Measurements from ENCODE around the gene RUFY1.

The RUFY1 gene

GRCh38 chr5:179568721-179569120 lies 18.4 kb downstream of the RUFY1 start:
- TF ChIP-seq ZNF274 (IDR thresholded peaks at IDR 0.05; ENCODE audit: low read depth, low read length) (no peak), SUZ12 (IDR thresholded peaks at IDR 0.05; ENCODE audit: extremely low read depth, insufficient read depth, insufficient read length) (no peak), YY1 (IDR thresholded peaks at IDR 0.05; ENCODE audit: insufficient read depth, insufficient read length) (no peak)
- DNase-seq (ENCODE audit: low read depth, low spot score): no peak
- H3K4me3 ChIP-seq (ENCODE audit: insufficient read length, low read depth): no peak overlapping the region
- H3K9ac ChIP-seq (ENCODE audit: insufficient read length, low read depth): no peak overlapping the region
- no peaks in the 10 kb centered on the region for H3K9me3 ChIP-seq (ENCODE audit: insufficient read depth, low read length)
- H3K27me3 ChIP-seq (ENCODE audit: insufficient read depth, insufficient read length): no peaks in the 10 kb centered on the region
- no peaks in the 10 kb centered on the region for H3K4me1 ChIP-seq (ENCODE audit: insufficient read depth, insufficient read length)
- H3K36me3 ChIP-seq (ENCODE audit: insufficient read depth, insufficient read length, low read length): peaks cover 59% of the 10 kb centered on the region

GRCh38 chr5:179572386-179572785 lies 22.0 kb downstream of the RUFY1 start:
- TF ChIP-seq YY1 (IDR thresholded peaks at IDR 0.05; ENCODE audit: insufficient read depth, insufficient read length): no peak
- TF ChIP-seq SUZ12 (IDR thresholded peaks at IDR 0.05; ENCODE audit: extremely low read depth, insufficient read depth, insufficient read length): no peak
- TF ChIP-seq ZNF274 (IDR thresholded peaks at IDR 0.05; ENCODE audit: low read depth, low read length): no peak
- DNase-seq (ENCODE audit: low read depth, low spot score): no peak
- H3K9me3 ChIP-seq (ENCODE audit: insufficient read depth, low read length): no peaks in the 10 kb centered on the region
- H3K4me1 ChIP-seq (ENCODE audit: insufficient read depth, insufficient read length): no peaks in the 10 kb centered on the region
- H3K4me3 ChIP-seq (ENCODE audit: insufficient read length, low read depth): no peak overlapping the region
- no peak overlapping the region for H3K9ac ChIP-seq (ENCODE audit: insufficient read length, low read depth)
- peaks cover 55% of the 10 kb centered on the region for H3K36me3 ChIP-seq (ENCODE audit: insufficient read depth, insufficient read length, low read length)
- no peaks in the 10 kb centered on the region for H3K27me3 ChIP-seq (ENCODE audit: insufficient read depth, insufficient read length)

- Histone ChIP-seq H3K4me3 (ENCODE audit: insufficient read length, low read depth) (no peak overlapping the region), H3K36me3 (ENCODE audit: insufficient read depth, insufficient read length, low read length) (peaks cover 37% of the 10 kb centered on the region), H3K4me1 (ENCODE audit: insufficient read depth, insufficient read length) (no peaks in the 10 kb centered on the region), H3K9ac (ENCODE audit: insufficient read length, low read depth) (no peak overlapping the region), H3K9me3 (ENCODE audit: insufficient read depth, low read length) (no peaks in the 10 kb centered on the region), H3K27me3 (ENCODE audit: insufficient read depth, insufficient read length) (no peaks in the 10 kb centered on the region)
- DNase-seq (ENCODE audit: low read depth, low spot score): no peak
- TF ChIP-seq ZNF274 (IDR thresholded peaks at IDR 0.05; ENCODE audit: low read depth, low read length) (no peak), SUZ12 (IDR thresholded peaks at IDR 0.05; ENCODE audit: extremely low read depth, insufficient read depth, insufficient read length) (no peak), YY1 (IDR thresholded peaks at IDR 0.05; ENCODE audit: insufficient read depth, insufficient read length) (no peak)
These were observed 27.1 kb downstream of the RUFY1 start for GRCh38 chr5:179577286-179577960.

- Histone ChIP-seq H3K36me3 (ENCODE audit: insufficient read depth, insufficient read length, low read length) (peaks cover 56% of the 10 kb centered on the region), H3K4me1 (ENCODE audit: insufficient read depth, insufficient read length) (no peaks in the 10 kb centered on the region), H3K27me3 (ENCODE audit: insufficient read depth, insufficient read length) (no peaks in the 10 kb centered on the region), H3K9me3 (ENCODE audit: insufficient read depth, low read length) (no peaks in the 10 kb centered on the region), H3K4me3 (ENCODE audit: insufficient read length, low read depth) (no peak overlapping the region), H3K9ac (ENCODE audit: insufficient read length, low read depth) (no peak overlapping the region)
- DNase-seq (ENCODE audit: low read depth, low spot score): no peak
- TF ChIP-seq YY1 (IDR thresholded peaks at IDR 0.05; ENCODE audit: insufficient read depth, insufficient read length) (no peak), ZNF274 (IDR thresholded peaks at IDR 0.05; ENCODE audit: low read depth, low read length) (no peak)
These were observed 35.6 kb downstream of the RUFY1 start for GRCh38 chr5:179585941-179586401.

GRCh38 chr5:179588166-179588565 lies 37.8 kb downstream of the RUFY1 start:
- H3K36me3 ChIP-seq (ENCODE audit: insufficient read depth, insufficient read length, low read length): peaks cover 54% of the 10 kb centered on the region
- TF ChIP-seq SUZ12 (IDR thresholded peaks at IDR 0.05; ENCODE audit: extremely low read depth, insufficient read depth, insufficient read length) (no peak), ZNF274 (IDR thresholded peaks at IDR 0.05; ENCODE audit: low read depth, low read length) (no peak), YY1 (IDR thresholded peaks at IDR 0.05; ENCODE audit: insufficient read depth, insufficient read length) (no peak)
- no peak overlapping the region for H3K4me3 ChIP-seq (ENCODE audit: insufficient read length, low read depth)
- no peaks in the 10 kb centered on the region for H3K27me3 ChIP-seq (ENCODE audit: insufficient read depth, insufficient read length)
- no peaks in the 10 kb centered on the region for H3K4me1 ChIP-seq (ENCODE audit: insufficient read depth, insufficient read length)
- H3K9ac ChIP-seq (ENCODE audit: insufficient read length, low read depth): no peak overlapping the region
- DNase-seq (ENCODE audit: low read depth, low spot score): no peak
- no peaks in the 10 kb centered on the region for H3K9me3 ChIP-seq (ENCODE audit: insufficient read depth, low read length)

- no peak overlapping the region for H3K4me3 ChIP-seq (ENCODE audit: insufficient read length, low read depth)
- no peaks in the 10 kb centered on the region for H3K4me1 ChIP-seq (ENCODE audit: insufficient read depth, insufficient read length)
- TF ChIP-seq YY1 (IDR thresholded peaks at IDR 0.05; ENCODE audit: insufficient read depth, insufficient read length) (no peak), ZNF274 (IDR thresholded peaks at IDR 0.05; ENCODE audit: low read depth, low read length) (no peak), SUZ12 (IDR thresholded peaks at IDR 0.05; ENCODE audit: extremely low read depth, insufficient read depth, insufficient read length) (no peak)
- DNase-seq (ENCODE audit: low read depth, low spot score): no peak
- no peaks in the 10 kb centered on the region for H3K27me3 ChIP-seq (ENCODE audit: insufficient read depth, insufficient read length)
- H3K36me3 ChIP-seq (ENCODE audit: insufficient read depth, insufficient read length, low read length): peaks cover 69% of the 10 kb centered on the region
- H3K9me3 ChIP-seq (ENCODE audit: insufficient read depth, low read length): no peaks in the 10 kb centered on the region
- H3K9ac ChIP-seq (ENCODE audit: insufficient read length, low read depth): no peak overlapping the region
These were observed 45.6 kb downstream of the RUFY1 start for GRCh38 chr5:179595916-179596315.

- H3K27me3 ChIP-seq (ENCODE audit: insufficient read depth, insufficient read length): no peaks in the 10 kb centered on the region
- no peak overlapping the region for H3K4me3 ChIP-seq (ENCODE audit: insufficient read length, low read depth)
- H3K4me1 ChIP-seq (ENCODE audit: insufficient read depth, insufficient read length): no peaks in the 10 kb centered on the region
- H3K9me3 ChIP-seq (ENCODE audit: insufficient read depth, low read length): no peaks in the 10 kb centered on the region
- H3K36me3 ChIP-seq (ENCODE audit: insufficient read depth, insufficient read length, low read length): peaks cover 72% of the 10 kb centered on the region
- no peak for TF ChIP-seq SUZ12 (IDR thresholded peaks at IDR 0.05; ENCODE audit: extremely low read depth, insufficient read depth, insufficient read length)
- TF ChIP-seq ZNF274 (IDR thresholded peaks at IDR 0.05; ENCODE audit: low read depth, low read length): no peak
- no peak for TF ChIP-seq YY1 (IDR thresholded peaks at IDR 0.05; ENCODE audit: insufficient read depth, insufficient read length)
- no peak overlapping the region for H3K9ac ChIP-seq (ENCODE audit: insufficient read length, low read depth)
- DNase-seq (ENCODE audit: low read depth, low spot score): no peak
These were observed 46.1 kb downstream of the RUFY1 start for GRCh38 chr5:179596421-179596820.
